H9 (cell line): ENCODE data around the gene EDNRA. TPM values are rescaled to one million over a fixed set of nuclear protein-coding genes. Genes with fewer than 3 reads are reported as not detected.

Experiments
- DNase-seq: peaks from one replicate; pipeline ENCODE4 v3.0.0-alpha.2; 2017
- H2AFZ ChIP-seq: one replicate; pipeline ENCODE4 v1.6.1; 2013; ENCODE audit warnings: mild to moderate bottlenecking, low read length, control low read depth, moderate library complexity
- H2AK5ac ChIP-seq: 2 replicates; pipeline ENCODE4 v1.6.1; 2013; ENCODE audit warnings: low read length, control low read depth, mixed read lengths; ENCODE audit not compliant: insufficient read length
- H2BK120ac ChIP-seq: one replicate; pipeline ENCODE4 v1.6.1; 2013; ENCODE audit warnings: low read depth, mild to moderate bottlenecking, low read length, control low read depth, inconsistent platforms; ENCODE audit not compliant: poor library complexity, severe bottlenecking
- H2BK12ac ChIP-seq: 2 replicates; pipeline ENCODE4 v1.6.1; 2013; ENCODE audit warnings: low read length, control low read depth, mixed read lengths, low read depth; ENCODE audit not compliant: insufficient read length
- H2BK15ac ChIP-seq: 2 replicates; pipeline ENCODE4 v1.6.1; 2013; ENCODE audit warnings: low read depth, low read length, control low read depth
- H2BK20ac ChIP-seq: one replicate; pipeline ENCODE4 v1.6.1; 2013; ENCODE audit warnings: low read depth, mild to moderate bottlenecking, low read length, control low read depth, inconsistent platforms; ENCODE audit not compliant: poor library complexity, severe bottlenecking
- H2BK5ac ChIP-seq: 2 replicates; pipeline ENCODE4 v1.6.1; 2013; ENCODE audit warnings: low read length, control low read depth, mixed read lengths; ENCODE audit not compliant: insufficient read length
- H3K14ac ChIP-seq: 2 replicates; pipeline ENCODE4 v1.6.1; 2013; ENCODE audit warnings: low read length, control low read depth; ENCODE audit not compliant: insufficient read depth
- H3K18ac ChIP-seq: 2 replicates; pipeline ENCODE4 v1.6.1; 2013; ENCODE audit warnings: low read depth, mild to moderate bottlenecking, mixed read lengths, low read length, control low read depth; ENCODE audit not compliant: insufficient read length
- H3K23ac ChIP-seq: 2 replicates; pipeline ENCODE4 v1.6.1; 2013; ENCODE audit warnings: low read length, control low read depth, mixed read lengths, low read depth; ENCODE audit not compliant: insufficient read length
- H3K23me2 ChIP-seq: 2 replicates; pipeline ENCODE4 v1.6.1; 2013; ENCODE audit warnings: low read depth, mild to moderate bottlenecking, mixed read lengths, low read length, control low read depth; ENCODE audit not compliant: insufficient read length, poor library complexity, severe bottlenecking
- H3K27ac ChIP-seq: 2 replicates; pipeline ENCODE4 v1.5.1; 2013; ENCODE audit warnings: low read length, control low read depth, mixed read lengths, low read depth; ENCODE audit not compliant: insufficient read length
- H3K27me3 ChIP-seq: 2 replicates; pipeline ENCODE4 v1.6.1; 2013; ENCODE audit warnings: low read length, control low read depth, inconsistent platforms; ENCODE audit not compliant: insufficient read depth
- H3K4ac ChIP-seq: 2 replicates; pipeline ENCODE4 v1.6.1; 2013; ENCODE audit warnings: low read depth, mild to moderate bottlenecking, control low read depth, inconsistent platforms, low read length, moderate library complexity
- H3K4me1 ChIP-seq: 2 replicates; pipeline ENCODE4 v1.6.1; 2013; ENCODE audit warnings: low read length, control low read depth, inconsistent platforms; ENCODE audit not compliant: insufficient read depth
- H3K4me2 ChIP-seq: 2 replicates; pipeline ENCODE4 v1.6.1; 2013; ENCODE audit warnings: low read length, control low read depth, mixed read lengths; ENCODE audit not compliant: insufficient read length, insufficient read depth
- H3K56ac ChIP-seq: 2 replicates; pipeline ENCODE4 v1.6.1; 2013; ENCODE audit warnings: low read depth, mild to moderate bottlenecking, mixed read lengths, low read length, control low read depth; ENCODE audit not compliant: insufficient read length
- H3K79me1 ChIP-seq: 2 replicates; pipeline ENCODE4 v1.6.1; 2013; ENCODE audit warnings: low read depth, mild to moderate bottlenecking, moderate library complexity, low read length, control low read depth, inconsistent platforms; ENCODE audit not compliant: insufficient read depth, poor library complexity, severe bottlenecking
- H3K79me2 ChIP-seq: 2 replicates; pipeline ENCODE4 v1.6.1; 2013; ENCODE audit warnings: low read length, control low read depth, inconsistent platforms; ENCODE audit not compliant: insufficient read depth
- H3K9ac ChIP-seq: 2 replicates; pipeline ENCODE4 v1.6.1; 2013; ENCODE audit warnings: low read length, control low read depth, mixed read lengths; ENCODE audit not compliant: insufficient read length; ENCODE audit errors: extremely low read depth
- H3K9me3 ChIP-seq: one replicate; pipeline ENCODE4 v1.6.1; 2013; ENCODE audit warnings: low read depth, low read length, inconsistent platforms; ENCODE audit not compliant: control insufficient read depth
- H3T11ph ChIP-seq: one replicate; pipeline ENCODE4 v1.6.1; 2013; ENCODE audit warnings: mild to moderate bottlenecking, low read length, control low read depth, inconsistent platforms
- H4K20me1 ChIP-seq: one replicate; pipeline ENCODE4 v1.6.1; 2013; ENCODE audit not compliant: control insufficient read depth, insufficient read length, insufficient read depth
- H4K5ac ChIP-seq: 2 replicates; pipeline ENCODE4 v1.6.1; 2013; ENCODE audit warnings: low read depth, mild to moderate bottlenecking, mixed read lengths, low read length, control low read depth; ENCODE audit not compliant: insufficient read length
- H4K8ac ChIP-seq: replicated peaks from 2 replicates; pipeline ENCODE4 v1.6.1; 2013; ENCODE audit warnings: low read length, control low read depth, mixed read lengths, low read depth; ENCODE audit not compliant: insufficient read length
- H4K91ac ChIP-seq: 2 replicates; pipeline ENCODE4 v1.6.1; 2013; ENCODE audit warnings: low read depth, mild to moderate bottlenecking, moderate library complexity, mixed read lengths, low read length, control low read depth; ENCODE audit not compliant: insufficient read length
- H3K27ac Mint-ChIP-seq, 3 experiments: 2 replicates in 2 of 3; 3 replicates in 1 of 3; pipeline ENCODE4 v1.8.0; 2020 to 2021; ENCODE audit warnings: mixed read lengths in 3 of 3, mild to moderate bottlenecking in 1 of 3, moderate library complexity in 1 of 3
- H3K27me3 Mint-ChIP-seq: 2 replicates; pipeline ENCODE4 v1.8.0; 2021; ENCODE audit warnings: low read depth, mild to moderate bottlenecking, moderate library complexity, mixed read lengths
- H3K36me3 Mint-ChIP-seq, 3 experiments: 2 replicates in 2 of 3; 3 replicates in 1 of 3; pipeline ENCODE4 v1.8.0; 2020 to 2021; ENCODE audit warnings: low read depth in 3 of 3, mixed read lengths in 3 of 3; ENCODE audit not compliant: insufficient read depth in 1 of 3
- H3K4me1 Mint-ChIP-seq, 2 experiments: 2 replicates each; pipeline ENCODE4 v1.8.0; 2020; ENCODE audit warnings: mixed read lengths in 2 of 2
- H3K4me3 Mint-ChIP-seq, 2 experiments: 2 replicates in 1 of 2; 3 replicates in 1 of 2; pipeline ENCODE4 v1.8.0; 2020 to 2021; ENCODE audit warnings: mild to moderate bottlenecking in 2 of 2, mixed read lengths in 2 of 2, moderate library complexity in 1 of 2
- H3K9me3 Mint-ChIP-seq, 2 experiments: 2 replicates in 1 of 2; 3 replicates in 1 of 2; pipeline ENCODE4 v1.8.0; 2020; ENCODE audit warnings: mild to moderate bottlenecking in 2 of 2, mixed read lengths in 2 of 2, moderate library complexity in 1 of 2
- WGBS: extraction: QIAGEN DNeasy Blood & Tissue Kit; methylation state at CpG from one replicate; pipeline ENCODE4 v1.1.7; 2013; ENCODE audit warnings: missing lambda C conversion rate, low lambda C conversion rate, mixed read lengths; ENCODE audit not compliant: insufficient read length; ENCODE audit errors: extremely low coverage; 5-methylcytosine and 5-hydroxymethylcytosine counted together
- total RNA-seq: library from RNA; stranded (reverse); gene quantifications from 2 replicates; pipeline ENCODE4 v1.2.1, GENCODE V29; 2021
- TF ChIP-seq, protein P1 (sequence below): fragments of 200-600 bp; sonication (generic); conservative IDR thresholded peaks from 3 replicates; pipeline ENCODE4 v1.8.0; 2021; ENCODE audit warnings: antibody characterized with exemption, mild to moderate bottlenecking

Gene EDNRA
- total RNA-seq, 1 experiment from 2014 or later, result 1.6 TPM

DNA sequence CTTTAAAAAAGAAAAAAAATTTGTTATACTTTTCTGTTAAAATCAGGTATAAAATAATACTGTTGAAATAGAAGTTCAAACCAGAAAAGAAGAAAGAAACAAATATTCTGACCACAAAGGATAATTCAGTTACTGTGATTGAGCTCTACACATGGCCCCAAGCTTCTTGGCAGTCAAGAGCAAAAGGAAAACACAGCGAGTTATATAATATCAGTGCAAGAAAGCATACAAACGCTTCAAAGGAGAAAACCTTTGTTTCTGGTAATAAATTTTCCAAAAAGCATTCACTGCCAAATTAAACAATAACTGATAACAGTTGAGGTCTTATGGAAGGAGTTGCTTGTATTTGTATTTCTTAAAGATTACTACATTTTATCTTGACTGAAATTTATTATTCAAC lies 40.5 kb upstream of the EDNRA start:
- no peak for DNase-seq
- no peak overlapping the region for H3K4ac ChIP-seq
- no peak overlapping the region for H2AFZ ChIP-seq
- H3K56ac ChIP-seq, result no peak overlapping the region
- TF ChIP-seq, protein P1, sequence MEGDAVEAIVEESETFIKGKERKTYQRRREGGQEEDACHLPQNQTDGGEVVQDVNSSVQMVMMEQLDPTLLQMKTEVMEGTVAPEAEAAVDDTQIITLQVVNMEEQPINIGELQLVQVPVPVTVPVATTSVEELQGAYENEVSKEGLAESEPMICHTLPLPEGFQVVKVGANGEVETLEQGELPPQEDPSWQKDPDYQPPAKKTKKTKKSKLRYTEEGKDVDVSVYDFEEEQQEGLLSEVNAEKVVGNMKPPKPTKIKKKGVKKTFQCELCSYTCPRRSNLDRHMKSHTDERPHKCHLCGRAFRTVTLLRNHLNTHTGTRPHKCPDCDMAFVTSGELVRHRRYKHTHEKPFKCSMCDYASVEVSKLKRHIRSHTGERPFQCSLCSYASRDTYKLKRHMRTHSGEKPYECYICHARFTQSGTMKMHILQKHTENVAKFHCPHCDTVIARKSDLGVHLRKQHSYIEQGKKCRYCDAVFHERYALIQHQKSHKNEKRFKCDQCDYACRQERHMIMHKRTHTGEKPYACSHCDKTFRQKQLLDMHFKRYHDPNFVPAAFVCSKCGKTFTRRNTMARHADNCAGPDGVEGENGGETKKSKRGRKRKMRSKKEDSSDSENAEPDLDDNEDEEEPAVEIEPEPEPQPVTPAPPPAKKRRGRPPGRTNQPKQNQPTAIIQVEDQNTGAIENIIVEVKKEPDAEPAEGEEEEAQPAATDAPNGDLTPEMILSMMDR, result no peak
- H3T11ph ChIP-seq, result no peak overlapping the region
- no peak overlapping the region for H3K9ac ChIP-seq
- no peaks in the 10 kb centered on the region for H4K20me1 ChIP-seq
- no peaks in the 10 kb centered on the region for H3K79me1 ChIP-seq
- H3K9me3 ChIP-seq, result no peaks in the 10 kb centered on the region
- H2BK12ac ChIP-seq, result no peak overlapping the region
- WGBS, result no CpG with 5 or more reads among the region's 2 CpGs
- H2BK5ac ChIP-seq, result no peak overlapping the region
- no peak overlapping the region for H3K27ac ChIP-seq
- H3K79me2 ChIP-seq, result no peaks in the 10 kb centered on the region
- peaks cover 0 to 3% of the 10 kb centered on the region in 2 experiments; a peak in 2 of 5 replicates for H3K9me3 Mint-ChIP-seq
- H3K4me3 Mint-ChIP-seq, result no peak overlapping the region
- no peak overlapping the region for H3K4me2 ChIP-seq
- H3K23ac ChIP-seq, result no peak overlapping the region
- no peak overlapping the region for H4K5ac ChIP-seq
- no peak overlapping the region for H4K91ac ChIP-seq
- no peak overlapping the region for H2BK120ac ChIP-seq
- H3K27ac Mint-ChIP-seq, result no peak overlapping the region
- H2BK15ac ChIP-seq, result no peak overlapping the region
- no peak overlapping the region for H2BK20ac ChIP-seq
- no peak overlapping the region for H3K18ac ChIP-seq
- no peak overlapping the region for H4K8ac ChIP-seq
- no peak overlapping the region for H3K14ac ChIP-seq
- H3K23me2 ChIP-seq, result no peaks in the 10 kb centered on the region
- H3K4me1 ChIP-seq, result no peaks in the 10 kb centered on the region
- no peaks in the 10 kb centered on the region for H3K4me1 Mint-ChIP-seq
- H3K36me3 Mint-ChIP-seq, result no peaks in the 10 kb centered on the region
- no peak overlapping the region for H2AK5ac ChIP-seq
- H3K27me3 ChIP-seq, result no peaks in the 10 kb centered on the region
- H3K27me3 Mint-ChIP-seq, result no peaks in the 10 kb centered on the region
